ENCODE results near the gene PRKAR2A. TPM values are rescaled to one million over a fixed set of nuclear protein-coding genes. Genes with fewer than 3 reads are reported as not detected.
"Not testable (repeated sequence)": the region's sequence is repeated elsewhere in the genome, so short reads cannot be mapped to it uniquely, and the experiment has no call there.

The PRKAR2A gene
- total RNA-seq, 1 donor: 47.9 TPM

DNA sequence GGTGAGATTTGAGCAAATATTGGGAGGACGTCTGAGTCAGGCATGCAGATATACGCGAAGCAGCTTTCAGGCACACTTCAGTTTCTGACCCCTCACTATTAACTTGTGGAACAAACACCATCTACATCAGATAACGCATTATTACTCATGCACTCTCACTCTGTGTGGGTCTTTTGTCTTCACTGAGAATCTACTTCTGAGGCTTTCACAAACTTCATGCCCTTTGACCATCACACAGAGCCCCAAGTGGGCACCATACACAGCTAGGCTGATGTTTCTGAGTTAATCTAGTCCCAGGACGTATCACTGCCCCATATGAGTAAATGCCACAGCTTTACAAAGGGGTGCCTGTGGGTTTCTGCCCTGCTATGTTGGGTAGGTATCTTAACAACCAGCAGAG lies 91.0 kb downstream of the PRKAR2A start:
- DNase-seq (ENCODE audit: low read depth): no peak
- no peak overlapping the region for H3K4me3 ChIP-seq (ENCODE audit: low read depth, low read length)
- no peak for TF ChIP-seq CTCF (IDR thresholded peaks at IDR 0.05; ENCODE audit: insufficient read depth, low read depth, low read length)

DNA sequence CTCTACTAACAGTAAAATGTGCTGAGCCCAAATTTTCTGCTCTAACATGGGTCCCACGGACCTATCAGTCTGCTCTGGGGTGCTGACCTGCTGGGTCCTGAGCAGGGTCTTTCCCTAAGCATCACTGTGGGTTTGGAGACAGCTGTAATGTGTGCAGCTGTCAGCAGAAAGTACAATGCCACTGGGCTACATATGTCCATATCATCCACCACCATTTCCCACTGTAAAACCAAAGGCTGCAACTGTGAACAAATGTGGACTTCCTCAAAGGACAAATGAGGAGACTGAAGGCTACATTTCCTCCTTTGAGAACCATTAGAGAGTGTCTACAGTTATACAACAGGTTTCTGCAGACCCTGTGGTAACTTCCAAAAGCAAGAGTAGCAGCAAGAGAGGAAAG lies 96.8 kb downstream of the PRKAR2A start:
- no peak for TF ChIP-seq CTCF (IDR thresholded peaks at IDR 0.05; ENCODE audit: insufficient read depth, low read depth, low read length)
- no peak for DNase-seq (ENCODE audit: low read depth)

DNA sequence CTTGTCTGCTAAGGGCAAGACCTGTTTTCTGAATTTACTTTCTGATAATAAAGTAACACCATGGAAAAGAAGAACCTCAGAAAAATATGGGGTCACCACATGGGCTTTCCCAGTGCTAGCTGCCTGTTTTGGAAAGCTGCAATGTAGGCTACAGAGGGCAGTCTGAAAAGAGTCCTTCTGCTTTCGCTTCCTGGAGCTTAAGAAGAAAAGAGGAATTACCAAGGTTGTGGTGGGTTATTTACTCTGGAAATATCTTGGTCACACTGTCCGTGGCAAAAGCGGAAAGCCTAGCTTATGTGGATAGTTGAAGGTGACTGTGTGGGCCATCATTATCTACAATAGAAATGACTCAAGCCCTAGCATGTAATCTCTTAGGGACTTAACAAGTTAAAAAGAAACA lies 98.9 kb downstream of the PRKAR2A start:
- TF ChIP-seq CTCF (IDR thresholded peaks at IDR 0.05; ENCODE audit: insufficient read depth, low read depth, low read length): no peak
- H3K4me3 ChIP-seq (ENCODE audit: low read depth, low read length): no peak overlapping the region
- DNase-seq (ENCODE audit: low read depth): no peak

More for the DNA sequence above, 96.8 kb downstream of the PRKAR2A start:
- H3K4me3 ChIP-seq (ENCODE audit: low read depth, low read length): no peak overlapping the region

DNA sequence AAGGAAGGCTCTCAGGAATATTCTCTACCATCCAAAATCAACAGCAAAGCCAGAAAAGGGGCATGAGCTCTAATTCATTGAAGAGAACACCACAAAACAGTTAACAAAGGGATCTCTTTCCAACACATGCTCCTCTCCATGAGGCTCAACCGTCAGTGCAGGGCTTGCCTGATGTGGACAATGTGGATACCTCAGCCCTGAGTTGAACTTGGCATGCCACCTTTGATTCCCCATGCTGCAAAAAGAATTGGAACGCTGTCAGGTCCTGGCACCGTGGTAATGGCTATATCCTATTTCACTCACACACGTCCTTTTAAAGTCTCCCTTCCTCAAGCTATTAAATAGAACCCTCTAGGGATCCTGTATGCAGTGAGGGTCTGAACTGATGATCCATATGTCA lies 100.0 kb downstream of the PRKAR2A start:
- no peak for TF ChIP-seq CTCF (IDR thresholded peaks at IDR 0.05; ENCODE audit: insufficient read depth, low read depth, low read length)
- no peak for DNase-seq (ENCODE audit: low read depth)
- no peak overlapping the region for H3K4me3 ChIP-seq (ENCODE audit: low read depth, low read length)

- no peak for DNase-seq (ENCODE audit: low read depth)
- no peak overlapping the region for H3K4me3 ChIP-seq (ENCODE audit: low read depth, low read length)
- TF ChIP-seq CTCF (IDR thresholded peaks at IDR 0.05; ENCODE audit: insufficient read depth, low read depth, low read length): no peak
Measured at GRCh38 chr3:48747015-48747615, 100.6 kb downstream of the PRKAR2A start.

DNA sequence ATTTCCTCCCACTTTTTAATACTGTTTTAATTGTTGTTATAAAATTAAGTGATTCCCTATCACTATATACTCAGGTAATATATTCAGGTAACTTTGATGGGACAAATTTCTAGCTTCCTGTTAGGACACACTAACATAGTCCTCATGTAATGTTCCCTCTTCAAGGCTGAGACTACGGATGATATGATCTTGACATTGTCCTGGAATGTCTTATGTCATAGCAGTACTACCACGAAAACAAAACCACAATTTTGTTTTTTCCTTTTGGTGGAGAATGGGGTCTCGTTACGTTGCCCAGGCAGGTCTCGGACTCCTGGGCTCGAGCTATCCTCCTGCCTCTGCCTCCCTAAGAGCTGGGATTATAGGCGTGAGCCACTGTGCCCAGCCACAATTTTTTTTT lies 103.9 kb downstream of the PRKAR2A start:
- no peak for DNase-seq (ENCODE audit: low read depth)
- H3K4me3 ChIP-seq (ENCODE audit: low read depth, low read length): no peak overlapping the region
- no peak for TF ChIP-seq CTCF (IDR thresholded peaks at IDR 0.05; ENCODE audit: insufficient read depth, low read depth, low read length)

DNA sequence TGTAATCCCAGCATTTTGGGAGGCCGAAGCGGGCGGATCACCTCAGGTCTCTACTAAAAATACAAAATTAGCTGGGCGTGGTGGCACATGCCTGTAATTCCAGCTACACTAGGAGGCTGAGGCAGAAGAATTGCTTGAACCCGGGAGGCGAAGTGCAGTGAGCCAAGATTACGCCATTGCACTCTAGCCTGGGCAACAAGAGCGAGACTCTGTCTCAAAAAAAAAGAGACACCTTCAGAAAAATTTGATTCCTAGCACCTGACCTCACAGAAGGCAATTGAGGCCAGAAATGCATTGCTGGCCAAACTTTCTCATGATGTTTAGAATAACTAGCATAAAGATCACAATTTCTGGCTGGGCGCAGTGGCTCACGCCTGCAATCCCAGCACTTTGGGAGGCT lies 106.4 kb downstream of the PRKAR2A start:
- not testable (repeated sequence) for DNase-seq (ENCODE audit: low read depth); H3K4me3 ChIP-seq (ENCODE audit: low read depth, low read length)
